Brain microvascular endothelial cell (primary cell): ENCODE data around the gene CSMD2.

ENCODE experiments used
- DNase-seq: peaks from one replicate; pipeline ENCODE4 v3.0.0-alpha.2; 2020
- H3K27ac ChIP-seq: fragments of 250-450 bp; sonication (Bioruptor Pico); 2 replicates; pipeline ENCODE4 v1.5.1; 2020; ENCODE audit warnings: mild to moderate bottlenecking, moderate library complexity
- H3K27me3 ChIP-seq: fragments of 250-450 bp; sonication (Bioruptor Pico); replicated peaks from 2 replicates; pipeline ENCODE4 v1.5.1; 2020; ENCODE audit warnings: mild to moderate bottlenecking
- H3K36me3 ChIP-seq: fragments of 250-450 bp; sonication (Bioruptor Pico); replicated peaks from 2 replicates; pipeline ENCODE4 v1.5.1; 2020; ENCODE audit warnings: mild to moderate bottlenecking
- H3K4me3 ChIP-seq: 2 replicates; pipeline ENCODE4 v1.5.1; 2011; ENCODE audit warnings: low read depth, mild to moderate bottlenecking, control low read depth, low read length, moderate library complexity
- in situ Hi-C: cut with HindIII; loops from 2 replicates; pipeline ENCODE4 v1.10.0; 2017; ENCODE audit warnings: low sequenced_read_pairs, low pct_ligation_motif_present
- TF ChIP-seq, protein P1 (sequence below): IDR thresholded peaks from 2 replicates; pipeline ENCODE4 v1.5.1; 2011; ENCODE audit warnings: low read depth, mild to moderate bottlenecking, moderate library complexity, low read length, control low read depth, inconsistent platforms; ENCODE audit errors: missing control alignments

CSMD2 gene

DNA sequence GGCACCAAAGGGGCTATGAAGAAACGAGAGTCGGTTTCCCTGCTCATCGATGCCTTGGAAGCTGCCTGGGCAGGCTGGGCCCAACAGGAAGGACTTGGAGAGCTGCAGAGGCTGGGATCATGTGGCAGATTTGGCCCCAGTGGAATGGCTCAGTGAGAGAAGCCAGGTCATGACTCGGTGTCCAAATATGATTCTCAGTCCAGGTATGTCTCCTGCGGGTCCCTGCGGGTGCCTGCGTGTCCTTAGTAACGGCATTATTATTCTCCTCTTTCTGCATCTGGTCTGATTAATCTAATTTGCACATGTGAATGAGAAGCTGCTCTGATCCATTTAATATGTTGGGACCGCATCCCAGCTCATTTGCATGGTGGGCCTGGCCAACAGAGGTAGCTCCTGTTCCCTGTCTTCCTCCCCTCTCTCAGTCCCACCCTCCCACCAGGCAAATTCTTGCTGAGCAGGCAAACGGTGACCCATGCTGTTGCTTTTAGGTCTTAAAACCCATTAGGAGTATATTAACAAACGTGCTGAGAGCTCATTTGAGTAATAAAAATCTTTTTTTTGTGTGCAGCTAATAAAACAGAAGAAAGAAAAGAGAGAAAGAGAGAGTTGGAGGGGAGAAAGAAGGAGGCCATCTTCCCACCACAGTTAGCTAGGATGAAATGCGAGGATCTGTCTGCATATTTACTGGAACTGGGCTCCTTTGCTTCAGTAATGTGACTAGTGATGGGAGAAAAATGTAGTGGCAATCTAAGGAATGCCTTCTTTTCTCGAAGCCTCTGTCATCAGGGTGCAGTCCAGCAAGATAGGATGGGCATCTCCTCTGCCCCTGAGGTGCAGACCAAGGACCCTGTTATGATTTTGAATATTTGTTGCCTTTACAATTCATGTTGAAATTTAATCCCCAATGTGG is 167.6 kb downstream of the CSMD2 start:
- H3K36me3 ChIP-seq: no peaks in the 10 kb centered on the region
- DNase-seq: no peak
- TF ChIP-seq, protein P1, sequence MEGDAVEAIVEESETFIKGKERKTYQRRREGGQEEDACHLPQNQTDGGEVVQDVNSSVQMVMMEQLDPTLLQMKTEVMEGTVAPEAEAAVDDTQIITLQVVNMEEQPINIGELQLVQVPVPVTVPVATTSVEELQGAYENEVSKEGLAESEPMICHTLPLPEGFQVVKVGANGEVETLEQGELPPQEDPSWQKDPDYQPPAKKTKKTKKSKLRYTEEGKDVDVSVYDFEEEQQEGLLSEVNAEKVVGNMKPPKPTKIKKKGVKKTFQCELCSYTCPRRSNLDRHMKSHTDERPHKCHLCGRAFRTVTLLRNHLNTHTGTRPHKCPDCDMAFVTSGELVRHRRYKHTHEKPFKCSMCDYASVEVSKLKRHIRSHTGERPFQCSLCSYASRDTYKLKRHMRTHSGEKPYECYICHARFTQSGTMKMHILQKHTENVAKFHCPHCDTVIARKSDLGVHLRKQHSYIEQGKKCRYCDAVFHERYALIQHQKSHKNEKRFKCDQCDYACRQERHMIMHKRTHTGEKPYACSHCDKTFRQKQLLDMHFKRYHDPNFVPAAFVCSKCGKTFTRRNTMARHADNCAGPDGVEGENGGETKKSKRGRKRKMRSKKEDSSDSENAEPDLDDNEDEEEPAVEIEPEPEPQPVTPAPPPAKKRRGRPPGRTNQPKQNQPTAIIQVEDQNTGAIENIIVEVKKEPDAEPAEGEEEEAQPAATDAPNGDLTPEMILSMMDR: no peak
- in situ Hi-C loops: no loop called here
- H3K4me3 ChIP-seq: no peak overlapping the region
- H3K27ac ChIP-seq: no peak overlapping the region
- no peaks in the 10 kb centered on the region for H3K27me3 ChIP-seq

DNA sequence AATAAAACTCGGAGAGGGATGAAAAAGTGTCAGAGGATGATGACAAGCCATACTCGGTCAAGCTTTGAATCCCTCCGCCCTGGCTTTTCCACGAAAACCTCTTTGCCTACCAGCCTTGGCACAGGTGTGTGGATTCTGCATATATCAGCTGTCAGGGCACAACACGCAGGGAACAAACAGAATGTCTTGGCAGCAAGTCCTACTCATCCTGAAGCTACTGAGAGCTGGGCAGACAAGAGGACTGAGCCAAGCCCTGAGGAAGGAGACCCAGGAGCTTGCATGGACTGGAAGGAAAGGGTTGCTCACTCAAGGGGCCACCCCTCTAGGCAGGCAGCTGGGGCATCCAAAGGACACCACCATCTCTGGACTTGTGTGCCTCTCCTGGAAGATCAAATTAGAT is 168.7 kb downstream of the CSMD2 start:
- in situ Hi-C loops: no loop called here
- H3K27ac ChIP-seq: no peak overlapping the region
- TF ChIP-seq, protein P1: no peak
- no peaks in the 10 kb centered on the region for H3K27me3 ChIP-seq
- no peaks in the 10 kb centered on the region for H3K36me3 ChIP-seq
- no peak overlapping the region for H3K4me3 ChIP-seq
- DNase-seq: no peak

DNA sequence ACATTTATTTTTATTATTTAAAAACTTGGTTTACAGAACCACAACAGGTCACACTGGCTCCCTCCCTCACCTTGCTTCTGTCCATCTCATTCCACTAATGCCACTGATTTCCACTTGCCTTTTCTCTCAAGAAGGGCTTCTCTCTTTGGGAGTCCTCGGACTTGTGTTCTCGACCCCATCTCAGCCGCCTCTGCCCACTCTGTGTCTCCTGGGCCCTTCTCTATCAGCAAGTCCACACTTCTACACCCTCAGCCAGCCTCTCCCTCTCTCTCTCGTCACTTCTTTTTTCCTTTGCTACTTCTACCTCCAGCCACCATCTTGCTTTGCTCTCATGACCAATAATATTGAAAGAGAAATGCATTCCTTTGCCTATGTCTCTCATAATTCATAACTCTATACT is 171.7 kb downstream of the CSMD2 start:
- Histone ChIP-seq H3K27me3 (no peaks in the 10 kb centered on the region), H3K36me3 (no peaks in the 10 kb centered on the region), H3K4me3 (no peak overlapping the region), H3K27ac (no peak overlapping the region)
- no peak for DNase-seq
- TF ChIP-seq, protein P1: no peak
- in situ Hi-C loops: no loop called here

DNA sequence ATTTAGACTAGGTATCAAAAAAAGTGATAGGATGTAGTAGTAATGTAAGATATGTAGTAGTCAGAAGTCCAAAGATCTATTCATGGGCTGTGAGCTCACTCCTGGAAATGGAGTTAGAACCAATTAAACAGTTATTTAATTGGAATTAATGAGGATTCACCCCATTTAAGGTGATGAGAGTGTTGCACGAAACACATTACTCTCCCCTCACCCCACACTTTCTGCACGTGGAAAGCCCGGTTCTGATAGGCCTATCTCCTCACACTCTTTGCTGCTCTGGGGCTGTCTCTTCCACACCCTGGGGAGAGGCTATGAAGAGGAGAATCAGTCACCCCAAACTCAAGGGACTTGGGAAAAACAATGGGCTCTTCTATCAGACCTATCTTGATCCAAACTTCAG is 174.7 kb downstream of the CSMD2 start:
- in situ Hi-C loops: no loop called here
- Histone ChIP-seq H3K4me3 (no peak overlapping the region), H3K27me3 (no peaks in the 10 kb centered on the region), H3K27ac (no peak overlapping the region), H3K36me3 (no peaks in the 10 kb centered on the region)
- TF ChIP-seq, protein P1: no peak
- DNase-seq: no peak

DNA sequence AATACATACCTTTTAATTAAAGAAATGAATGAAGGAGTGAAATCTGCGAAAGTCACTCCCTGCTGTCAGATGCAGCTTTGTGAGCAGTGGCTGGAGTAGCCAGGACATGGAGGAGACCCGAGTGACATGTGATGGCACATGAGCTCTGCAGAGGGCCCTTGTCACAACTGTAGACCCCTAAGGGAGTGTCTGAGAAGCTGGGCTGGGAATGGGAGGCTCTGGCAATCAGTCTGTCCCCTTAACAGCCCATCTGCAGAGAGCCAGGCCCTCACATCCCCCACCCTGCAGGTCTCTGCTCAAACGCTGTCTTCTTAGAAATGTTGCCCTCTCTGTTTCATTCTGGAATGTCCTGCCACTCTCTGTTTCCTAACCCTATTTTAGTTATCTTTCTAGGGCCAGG is 176.9 kb downstream of the CSMD2 start:
- TF ChIP-seq, protein P1: no peak
- DNase-seq: no peak
- Histone ChIP-seq H3K4me3 (no peak overlapping the region), H3K27me3 (no peaks in the 10 kb centered on the region), H3K27ac (no peak overlapping the region), H3K36me3 (no peaks in the 10 kb centered on the region)
- in situ Hi-C loops: no loop called here
